ENCODE measurements around the gene MYL10. TPM values are rescaled to one million over a fixed set of nuclear protein-coding genes. Genes with fewer than 3 reads are reported as not detected.

Gene MYL10
- total RNA-seq, 1 donor, result not detected

DNA sequence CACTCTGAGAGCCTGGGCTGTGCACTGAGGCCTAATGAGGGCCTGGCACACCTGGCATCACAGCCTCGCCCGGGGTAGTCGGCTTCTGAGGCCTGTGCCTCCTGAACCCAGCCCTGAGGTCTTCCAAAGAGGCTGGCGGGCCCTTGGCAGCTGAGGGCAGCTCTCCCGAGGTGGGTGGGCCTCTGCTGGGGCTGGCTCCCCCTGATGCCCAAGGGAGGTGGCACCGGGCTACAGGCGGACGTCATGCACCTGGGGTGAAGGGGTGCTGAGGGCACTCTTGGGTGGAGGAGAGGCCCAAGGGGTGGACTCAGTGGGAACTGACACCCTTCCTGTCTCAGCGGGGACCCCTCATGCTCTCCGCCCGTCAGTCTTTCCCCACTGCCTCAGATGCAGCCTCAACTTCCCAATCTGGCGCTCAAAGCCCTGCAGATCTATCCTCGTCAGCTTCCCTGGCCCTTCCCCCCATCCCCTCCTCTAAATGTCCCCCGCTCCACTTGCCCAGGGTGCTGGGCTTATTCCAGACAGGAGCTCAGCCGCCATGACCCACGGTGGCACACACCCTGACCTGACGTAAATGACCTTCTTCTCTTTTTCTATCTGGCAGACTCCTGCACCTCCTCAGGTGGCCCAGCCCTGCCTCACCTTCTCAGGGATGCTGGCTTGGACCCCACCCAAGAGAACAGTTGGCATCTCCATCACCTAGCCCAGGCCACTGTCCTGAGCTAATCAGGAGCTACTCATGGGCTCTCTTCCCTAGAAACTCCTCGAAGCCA is 38.2 kb downstream of the MYL10 start:
- Histone ChIP-seq H3K36me3 (ENCODE audit: insufficient read depth, low read length) (no peaks in the 10 kb centered on the region), H3K79me2 (ENCODE audit: insufficient read depth, low read length) (no peaks in the 10 kb centered on the region), H2AFZ (ENCODE audit: low read length) (no peak overlapping the region), H3K4me1 (ENCODE audit: insufficient read depth, low read length) (no peaks in the 10 kb centered on the region), H3K4me3 (ENCODE audit: insufficient read depth, low read length) (no peak overlapping the region), H3K9me3 (ENCODE audit: low read depth, low read length) (no peaks in the 10 kb centered on the region), H3K27ac (ENCODE audit: low read depth, low read length) (no peak overlapping the region), H4K20me1 (ENCODE audit: insufficient read depth, low read length) (no peaks in the 10 kb centered on the region), H3K4me2 (ENCODE audit: insufficient read depth, low read length) (no peak overlapping the region), H3K27me3 (ENCODE audit: insufficient read depth, low read length) (peaks cover 11% of the 10 kb centered on the region)
- DNase-seq (ENCODE audit: insufficient read length, low spot score, missing footprints), result peak; percentile 75
- TF ChIP-seq, protein P1, sequence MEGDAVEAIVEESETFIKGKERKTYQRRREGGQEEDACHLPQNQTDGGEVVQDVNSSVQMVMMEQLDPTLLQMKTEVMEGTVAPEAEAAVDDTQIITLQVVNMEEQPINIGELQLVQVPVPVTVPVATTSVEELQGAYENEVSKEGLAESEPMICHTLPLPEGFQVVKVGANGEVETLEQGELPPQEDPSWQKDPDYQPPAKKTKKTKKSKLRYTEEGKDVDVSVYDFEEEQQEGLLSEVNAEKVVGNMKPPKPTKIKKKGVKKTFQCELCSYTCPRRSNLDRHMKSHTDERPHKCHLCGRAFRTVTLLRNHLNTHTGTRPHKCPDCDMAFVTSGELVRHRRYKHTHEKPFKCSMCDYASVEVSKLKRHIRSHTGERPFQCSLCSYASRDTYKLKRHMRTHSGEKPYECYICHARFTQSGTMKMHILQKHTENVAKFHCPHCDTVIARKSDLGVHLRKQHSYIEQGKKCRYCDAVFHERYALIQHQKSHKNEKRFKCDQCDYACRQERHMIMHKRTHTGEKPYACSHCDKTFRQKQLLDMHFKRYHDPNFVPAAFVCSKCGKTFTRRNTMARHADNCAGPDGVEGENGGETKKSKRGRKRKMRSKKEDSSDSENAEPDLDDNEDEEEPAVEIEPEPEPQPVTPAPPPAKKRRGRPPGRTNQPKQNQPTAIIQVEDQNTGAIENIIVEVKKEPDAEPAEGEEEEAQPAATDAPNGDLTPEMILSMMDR (IDR thresholded peaks at IDR 0.05; ENCODE audit: extremely low read depth, low read depth, low read length), result no peak

DNA sequence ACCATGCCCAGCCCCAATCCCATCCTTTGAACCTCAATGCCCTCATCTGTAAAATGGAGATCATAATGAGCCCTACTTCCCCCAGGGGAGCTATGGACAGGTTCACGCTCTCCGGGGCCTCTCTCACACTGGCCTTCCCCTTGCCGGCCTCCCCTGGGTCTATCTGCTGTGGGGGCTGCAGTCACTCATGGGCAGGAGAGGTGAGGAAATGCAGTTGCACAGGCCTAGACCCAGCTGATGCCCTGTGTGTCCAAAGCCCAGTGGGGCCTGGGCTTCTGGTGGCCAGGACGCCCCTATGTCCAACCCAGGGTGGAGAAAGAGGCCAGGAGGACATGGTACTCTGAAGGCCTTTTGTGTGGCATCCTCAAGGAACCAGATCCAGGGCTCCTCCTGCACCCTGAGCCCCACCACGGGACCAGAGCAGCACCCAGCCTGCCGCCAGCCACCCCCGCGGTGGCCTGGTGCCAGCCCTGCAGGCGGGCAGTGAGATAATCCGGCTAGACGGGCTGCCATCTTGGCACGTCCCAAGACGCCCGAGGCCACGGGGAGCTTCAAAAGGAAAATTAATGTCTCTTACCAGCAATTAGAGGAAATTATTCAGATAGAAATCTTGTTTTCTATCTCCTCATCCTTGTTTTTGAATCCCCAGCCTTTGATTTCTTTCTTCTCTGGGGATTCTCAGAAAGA is 39.0 kb downstream of the MYL10 start:
- H3K4me3 ChIP-seq (ENCODE audit: insufficient read depth, low read length), result no peak overlapping the region
- H3K79me2 ChIP-seq (ENCODE audit: insufficient read depth, low read length), result no peaks in the 10 kb centered on the region
- no peak overlapping the region for H3K4me2 ChIP-seq (ENCODE audit: insufficient read depth, low read length)
- peak; percentile 41 for DNase-seq (ENCODE audit: insufficient read length, low spot score, missing footprints)
- TF ChIP-seq, protein P1 (IDR thresholded peaks at IDR 0.05; ENCODE audit: extremely low read depth, low read depth, low read length), result no peak
- no peaks in the 10 kb centered on the region for H3K4me1 ChIP-seq (ENCODE audit: insufficient read depth, low read length)
- H4K20me1 ChIP-seq (ENCODE audit: insufficient read depth, low read length), result no peaks in the 10 kb centered on the region
- H3K9me3 ChIP-seq (ENCODE audit: low read depth, low read length), result no peaks in the 10 kb centered on the region
- H2AFZ ChIP-seq (ENCODE audit: low read length), result no peak overlapping the region
- H3K27me3 ChIP-seq (ENCODE audit: insufficient read depth, low read length), result peaks cover 11% of the 10 kb centered on the region
- H3K36me3 ChIP-seq (ENCODE audit: insufficient read depth, low read length), result no peaks in the 10 kb centered on the region
- H3K27ac ChIP-seq (ENCODE audit: low read depth, low read length), result no peak overlapping the region

DNA sequence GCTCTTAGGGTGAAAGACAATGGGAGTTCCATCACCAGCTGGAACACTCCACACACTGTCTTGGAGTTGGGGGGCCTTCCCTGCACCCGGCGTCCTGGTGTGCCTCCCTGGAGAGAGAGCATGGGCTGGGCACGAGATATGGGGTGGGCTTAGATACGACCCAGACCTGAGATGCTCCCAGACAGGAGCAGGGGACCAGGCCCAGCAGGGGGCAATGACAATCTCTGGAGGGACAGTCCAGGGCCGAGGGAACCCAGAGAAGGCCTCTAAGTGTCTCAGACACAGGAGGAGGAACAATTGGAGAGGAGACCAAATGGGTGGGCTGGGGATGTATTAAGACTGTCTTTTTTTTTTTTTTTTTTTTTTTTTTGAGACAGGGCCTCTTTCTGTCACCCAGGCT is 40.0 kb downstream of the MYL10 start:
- Histone ChIP-seq H3K36me3 (ENCODE audit: insufficient read depth, low read length) (no peaks in the 10 kb centered on the region), H2AFZ (ENCODE audit: low read length) (no peak overlapping the region), H3K27me3 (ENCODE audit: insufficient read depth, low read length) (peaks cover 8% of the 10 kb centered on the region), H3K4me2 (ENCODE audit: insufficient read depth, low read length) (no peak overlapping the region), H4K20me1 (ENCODE audit: insufficient read depth, low read length) (no peaks in the 10 kb centered on the region), H3K4me3 (ENCODE audit: insufficient read depth, low read length) (no peak overlapping the region), H3K79me2 (ENCODE audit: insufficient read depth, low read length) (no peaks in the 10 kb centered on the region), H3K9me3 (ENCODE audit: low read depth, low read length) (no peaks in the 10 kb centered on the region), H3K4me1 (ENCODE audit: insufficient read depth, low read length) (no peaks in the 10 kb centered on the region), H3K27ac (ENCODE audit: low read depth, low read length) (no peak overlapping the region)
- DNase-seq (ENCODE audit: insufficient read length, low spot score, missing footprints), result no peak
- TF ChIP-seq, protein P1 (IDR thresholded peaks at IDR 0.05; ENCODE audit: extremely low read depth, low read depth, low read length), result no peak
